Neuronal stem cell (in vitro differentiated cells): Measurements from ENCODE around the gene GPR39.

ENCODE experiments used
- DNase-seq: peaks from one replicate; pipeline ENCODE4 v3.0.0-alpha.2; 2013; ENCODE audit warnings: low spot score
- H2AFZ ChIP-seq: one replicate; pipeline ENCODE4 v1.6.1; 2013; ENCODE audit warnings: mild to moderate bottlenecking, low read length, inconsistent platforms
- H2AK5ac ChIP-seq: 2 replicates; pipeline ENCODE4 v1.6.1; 2013; ENCODE audit warnings: low read depth, mild to moderate bottlenecking, inconsistent platforms, low read length, moderate library complexity, mixed read lengths
- H2BK120ac ChIP-seq: 2 replicates; pipeline ENCODE4 v1.6.1; 2013; ENCODE audit warnings: low read depth, mild to moderate bottlenecking, inconsistent platforms, low read length, moderate library complexity, mixed read lengths
- H2BK12ac ChIP-seq: one replicate; pipeline ENCODE4 v1.6.1; 2013; ENCODE audit warnings: low read length, inconsistent platforms
- H2BK15ac ChIP-seq: 2 replicates; pipeline ENCODE4 v1.6.1; 2013; ENCODE audit warnings: mild to moderate bottlenecking, low read length, inconsistent platforms, mixed read lengths
- H2BK5ac ChIP-seq: one replicate; pipeline ENCODE4 v1.6.1; 2013; ENCODE audit warnings: inconsistent platforms, mild to moderate bottlenecking, low read length, moderate library complexity
- H3K14ac ChIP-seq: one replicate; pipeline ENCODE4 v1.6.1; 2013; ENCODE audit warnings: low read length, inconsistent platforms
- H3K18ac ChIP-seq: 2 replicates; pipeline ENCODE4 v1.6.1; 2013; ENCODE audit warnings: low read length, inconsistent platforms
- H3K23ac ChIP-seq: 2 replicates; pipeline ENCODE4 v1.6.1; 2013; ENCODE audit warnings: low read depth, mild to moderate bottlenecking, mixed read lengths, low read length, inconsistent platforms; ENCODE audit not compliant: poor library complexity
- H3K27ac ChIP-seq: replicated peaks from 3 replicates; pipeline ENCODE4 v1.5.1; 2013; ENCODE audit warnings: low read length, inconsistent platforms
- H3K27me3 ChIP-seq, 3 experiments: 2 replicates each; pipeline ENCODE4 v1.6.1; 2013; ENCODE audit warnings: low read length in 3 of 3, mild to moderate bottlenecking in 2 of 3, inconsistent platforms in 1 of 3, low read depth in 1 of 3, mixed read lengths in 1 of 3, moderate library complexity in 1 of 3; ENCODE audit not compliant: control insufficient read depth in 3 of 3, insufficient read depth in 3 of 3
- H3K36me3 ChIP-seq, 2 donors: replicated peaks in 1 of 2; 2 replicates each; pipeline ENCODE4 v1.6.1; 2013; ENCODE audit warnings: low read length in 2 of 2; ENCODE audit not compliant: control insufficient read depth in 2 of 2, insufficient read depth in 2 of 2
- H3K4ac ChIP-seq: 2 replicates; pipeline ENCODE4 v1.6.1; 2013; ENCODE audit warnings: inconsistent platforms, mild to moderate bottlenecking, low read length, moderate library complexity
- H3K4me1 ChIP-seq, 2 donors: 1 replicate in 1 of 2; 2 replicates in 1 of 2; pipeline ENCODE4 v1.6.1; 2013; ENCODE audit warnings: low read length in 2 of 2, low read depth in 1 of 2; ENCODE audit not compliant: control insufficient read depth in 2 of 2, insufficient read depth in 1 of 2
- H3K4me2 ChIP-seq: one replicate; pipeline ENCODE4 v1.6.1; 2013; ENCODE audit warnings: mild to moderate bottlenecking, low read length, inconsistent platforms; ENCODE audit not compliant: insufficient read depth, poor library complexity, severe bottlenecking
- H3K4me3 ChIP-seq, 2 donors: 2 replicates each; pipeline ENCODE4 v1.5.1; 2013; ENCODE audit warnings: low read length in 2 of 2, mild to moderate bottlenecking in 2 of 2, inconsistent platforms in 1 of 2, moderate library complexity in 1 of 2
- H3K79me1 ChIP-seq: one replicate; pipeline ENCODE4 v1.6.1; 2013; ENCODE audit warnings: low read depth, mild to moderate bottlenecking, inconsistent platforms, low read length, moderate library complexity
- H3K9ac ChIP-seq: one replicate; pipeline ENCODE4 v1.6.1; 2013; ENCODE audit warnings: mild to moderate bottlenecking, low read depth, low read length, inconsistent platforms; ENCODE audit not compliant: poor library complexity
- H3K9me3 ChIP-seq, 2 donors: replicated peaks in 1 of 2; 2 replicates each; pipeline versions ENCODE3 to v1.6.1; 2013; ENCODE audit warnings: low read length in 2 of 2, mild to moderate bottlenecking in 2 of 2, inconsistent platforms in 1 of 2, low read depth in 1 of 2, mixed read lengths in 1 of 2, moderate library complexity in 1 of 2; ENCODE audit not compliant: control insufficient read depth in 2 of 2, insufficient read depth in 1 of 2
- H4K8ac ChIP-seq: one replicate; pipeline ENCODE4 v1.6.1; 2013; ENCODE audit warnings: low read depth, mild to moderate bottlenecking, inconsistent platforms, low read length, moderate library complexity
- H4K91ac ChIP-seq: one replicate; pipeline ENCODE4 v1.6.1; 2013; ENCODE audit warnings: low read length, low read depth, mild to moderate bottlenecking, inconsistent platforms; ENCODE audit not compliant: poor library complexity
- WGBS, 2 donors: extraction: QIAGEN DNeasy Blood & Tissue Kit; methylation state at CpG; one replicate each; pipeline ENCODE4 v1.1.7; 2013; ENCODE audit warnings: missing lambda C conversion rate in 2 of 2, mixed read lengths in 1 of 2; ENCODE audit not compliant: insufficient read length in 2 of 2, insufficient replicate concordance in 1 of 2; ENCODE audit errors: extremely low coverage in 2 of 2; 5-methylcytosine and 5-hydroxymethylcytosine counted together

GPR39 gene

DNA sequence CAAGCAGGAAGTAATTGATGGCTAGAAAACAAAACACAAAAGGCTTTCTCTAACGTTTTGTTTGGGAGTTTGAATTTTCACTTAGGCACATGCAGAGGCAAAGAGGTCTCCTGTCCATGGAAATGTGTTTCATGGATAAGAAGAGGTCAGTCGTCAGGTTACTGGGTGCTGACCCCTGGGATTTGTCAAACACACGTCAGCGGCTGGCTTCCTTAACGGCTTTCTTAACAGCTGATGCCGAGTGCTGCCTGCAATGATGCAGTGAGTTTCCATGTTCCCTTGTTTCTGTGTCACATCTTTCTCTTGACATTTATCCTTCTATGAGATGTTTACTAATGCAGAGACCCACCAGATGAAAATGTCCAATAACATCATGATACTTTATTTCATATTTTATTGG, 31.7 kb downstream of the GPR39 start:
- no peak overlapping the region for H2AK5ac ChIP-seq
- H3K4me3 ChIP-seq = no peak overlapping the region
- H3K79me1 ChIP-seq = no peaks in the 10 kb centered on the region
- H3K14ac ChIP-seq = no peak overlapping the region
- H3K27me3 ChIP-seq = peaks cover 0 to 4% (median 0%) of the 10 kb centered on the region in 3 experiments
- H4K8ac ChIP-seq = no peak overlapping the region
- no peak overlapping the region for H3K23ac ChIP-seq
- no peak overlapping the region for H3K4ac ChIP-seq
- no peak overlapping the region for H3K4me2 ChIP-seq
- H4K91ac ChIP-seq = no peak overlapping the region
- no peak overlapping the region for H2BK15ac ChIP-seq
- no peak for DNase-seq
- H3K27ac ChIP-seq = no peak overlapping the region
- no peaks in the 10 kb centered on the region for H3K9me3 ChIP-seq
- H2AFZ ChIP-seq = peak overlapping the region; percentile 3
- peaks cover 0 to 2% of the 10 kb centered on the region in 2 donors for H3K4me1 ChIP-seq
- no peaks in the 10 kb centered on the region for H3K36me3 ChIP-seq
- H2BK12ac ChIP-seq = no peak overlapping the region
- no peak overlapping the region for H3K18ac ChIP-seq
- H2BK120ac ChIP-seq = no peak overlapping the region
- no peak overlapping the region for H2BK5ac ChIP-seq
- no peak overlapping the region for H3K9ac ChIP-seq
- WGBS, 2 donors = no CpG with 5 or more reads among the region's 6 CpGs

- Histone ChIP-seq H3K27ac (no peak overlapping the region), H2BK15ac (no peak overlapping the region), H3K4me3 (no peak overlapping the region), H3K23ac (no peak overlapping the region), H3K9ac (no peak overlapping the region), H2BK12ac (no peak overlapping the region), H4K8ac (no peak overlapping the region), H3K14ac (no peak overlapping the region), H3K4ac (no peak overlapping the region), H3K4me2 (no peak overlapping the region), H3K18ac (no peak overlapping the region), H3K36me3 (no peaks in the 10 kb centered on the region), H2BK120ac (no peak overlapping the region), H3K27me3 (peaks cover 0 to 4% (median 0%) of the 10 kb centered on the region in 3 experiments), H3K4me1 (peaks cover 0 to 2% of the 10 kb centered on the region in 2 donors), H4K91ac (no peak overlapping the region), H2AK5ac (no peak overlapping the region), H3K79me1 (no peaks in the 10 kb centered on the region), H2BK5ac (no peak overlapping the region), H3K9me3 (no peaks in the 10 kb centered on the region), H2AFZ (peak overlapping the region; percentile 3)
- no peak for DNase-seq
- no CpG with 5 or more reads among the region's 4 CpGs for WGBS, 2 donors
These were observed 32.2 kb downstream of the GPR39 start for GRCh38 chr2:132448771-132449170.

GRCh38 chr2:132449868-132450267, 33.3 kb downstream of the GPR39 start:
- Histone ChIP-seq H3K23ac (no peak overlapping the region), H3K18ac (no peak overlapping the region), H3K27me3 (peaks cover 0 to 4% (median 0%) of the 10 kb centered on the region in 3 experiments), H3K4me2 (no peak overlapping the region), H2BK12ac (no peak overlapping the region), H3K14ac (no peak overlapping the region), H4K8ac (no peak overlapping the region), H3K9ac (no peak overlapping the region), H3K4me1 (peaks cover 0 to 2% of the 10 kb centered on the region in 2 donors), H3K9me3 (no peaks in the 10 kb centered on the region), H3K36me3 (no peaks in the 10 kb centered on the region), H4K91ac (no peak overlapping the region), H2BK5ac (no peak overlapping the region), H2AK5ac (no peak overlapping the region), H3K4ac (no peak overlapping the region), H3K4me3 (no peak overlapping the region), H3K27ac (no peak overlapping the region), H3K79me1 (no peaks in the 10 kb centered on the region), H2BK15ac (no peak overlapping the region), H2BK120ac (no peak overlapping the region), H2AFZ (no peak overlapping the region)
- WGBS, 2 donors = no CpG with 5 or more reads among the region's 1 CpG
- no peak for DNase-seq

GRCh38 chr2:132460781-132461180, 44.2 kb downstream of the GPR39 start:
- WGBS, 2 donors = no CpG with 5 or more reads among the region's 4 CpGs
- H3K9ac ChIP-seq = no peak overlapping the region
- no peak for DNase-seq

More at GRCh38 chr2:132460781-132461180, 44.2 kb downstream of the GPR39 start:
- H3K4me3 ChIP-seq = no peak overlapping the region
- no peak overlapping the region for H4K8ac ChIP-seq
- no peak overlapping the region for H3K4me2 ChIP-seq
- no peaks in the 10 kb centered on the region for H3K4me1 ChIP-seq
- no peak overlapping the region for H3K14ac ChIP-seq
- no peak overlapping the region for H2AK5ac ChIP-seq
- no peak overlapping the region for H3K23ac ChIP-seq
- H4K91ac ChIP-seq = no peak overlapping the region
- no peaks in the 10 kb centered on the region for H3K27me3 ChIP-seq
- H2BK120ac ChIP-seq = no peak overlapping the region
- H3K18ac ChIP-seq = no peak overlapping the region
- no peak overlapping the region for H2BK15ac ChIP-seq
- no peak overlapping the region for H3K4ac ChIP-seq
- no peak overlapping the region for H2AFZ ChIP-seq
- no peak overlapping the region for H3K27ac ChIP-seq
- H3K9me3 ChIP-seq = peaks cover 4 to 6% of the 10 kb centered on the region in 2 donors
- H3K79me1 ChIP-seq = no peaks in the 10 kb centered on the region
- no peaks in the 10 kb centered on the region for H3K36me3 ChIP-seq
- H2BK12ac ChIP-seq = no peak overlapping the region
- H2BK5ac ChIP-seq = no peak overlapping the region
